WTC11 (cell line): ENCODE data around the gene CBX2. TPM values are rescaled to one million over a fixed set of nuclear protein-coding genes. Genes with fewer than 3 reads are reported as not detected.

ENCODE experiments used
- ATAC-seq: fragments of 200-7000 bp; cut with Tn5 transposase; 2 replicates; pipeline ENCODE4 v1.10.0; 2021; ENCODE audit warnings: mild to moderate bottlenecking, moderate library complexity
- CTCF ChIA-PET: fragments of 300-600 bp; sonication (Branson Sonifier 250); formaldehyde crosslinking; loops from one replicate; lab custom pipeline; 2021; ENCODE audit warnings: antibody characterized with exemption; lab: Charles Lee
- POLR2A ChIA-PET: fragments of 350-600 bp; sonication (Branson Sonifier 250); formaldehyde crosslinking; loops from one replicate; lab custom pipeline; 2021; ENCODE audit warnings: antibody characterized with exemption; lab: Charles Lee
- DNase-seq: peaks from one replicate; pipeline ENCODE4 v3.0.0; 2021; ENCODE audit warnings: low spot score
- H3K27ac Mint-ChIP-seq: 2 replicates; pipeline ENCODE4 v1.8.0; 2021; ENCODE audit warnings: mixed read lengths
- H3K27me3 Mint-ChIP-seq: 2 replicates; pipeline ENCODE4 v1.8.0; 2021; ENCODE audit warnings: low read depth, mild to moderate bottlenecking, moderate library complexity, mixed read lengths
- H3K36me3 Mint-ChIP-seq: 2 replicates; pipeline ENCODE4 v1.8.0; 2021; ENCODE audit warnings: mixed read lengths
- H3K4me1 Mint-ChIP-seq: 2 replicates; pipeline ENCODE4 v1.8.0; 2022; ENCODE audit warnings: mixed read lengths
- H3K4me3 Mint-ChIP-seq: 2 replicates; pipeline ENCODE4 v1.8.0; 2021; ENCODE audit warnings: mild to moderate bottlenecking, moderate library complexity, mixed read lengths
- H3K9me3 Mint-ChIP-seq: 2 replicates; pipeline ENCODE4 v1.8.0; 2021; ENCODE audit warnings: mixed read lengths
- ETV6 ChIP-seq: sonication (generic); formaldehyde crosslinking; IDR thresholded peaks from 2 replicates; pipeline ENCODE4 v1.8.1; 2022; ENCODE audit warnings: mild to moderate bottlenecking, missing genetic modification reagents
- FOXJ3 ChIP-seq: sonication (generic); formaldehyde crosslinking; IDR thresholded peaks from 2 replicates; pipeline ENCODE4 v1.9.0; 2021; ENCODE audit warnings: missing genetic modification reagents, mild to moderate bottlenecking, borderline replicate concordance
- FOXK1 ChIP-seq: sonication (generic); formaldehyde crosslinking; IDR thresholded peaks from 2 replicates; pipeline ENCODE4 v1.8.0; 2022; ENCODE audit warnings: mild to moderate bottlenecking, moderate library complexity, missing genetic modification reagents
- FOXP4 ChIP-seq: sonication (generic); formaldehyde crosslinking; IDR thresholded peaks from 2 replicates; pipeline ENCODE4 v1.8.0; 2022; ENCODE audit warnings: mild to moderate bottlenecking, missing genetic modification reagents
- GABPB1 ChIP-seq: sonication (generic); formaldehyde crosslinking; IDR thresholded peaks from 2 replicates; pipeline ENCODE4 v1.8.1; 2023; ENCODE audit warnings: mild to moderate bottlenecking, missing genetic modification reagents
- GTF2I ChIP-seq: fragments of 250-450 bp; sonication (Bioruptor Pico); conservative IDR thresholded peaks from 2 replicates; pipeline ENCODE4 v1.4.0; 2021; ENCODE audit warnings: mild to moderate bottlenecking
- MAX ChIP-seq: sonication (generic); formaldehyde crosslinking; IDR thresholded peaks from 2 replicates; pipeline ENCODE4 v1.8.0; 2022; ENCODE audit warnings: mild to moderate bottlenecking, missing genetic modification reagents
- NFE2L1 ChIP-seq: sonication (generic); formaldehyde crosslinking; IDR thresholded peaks from 2 replicates; pipeline ENCODE4 v1.8.1; 2023; ENCODE audit warnings: missing genetic modification reagents
- NFYB ChIP-seq: sonication (generic); formaldehyde crosslinking; conservative IDR thresholded peaks from 2 replicates; pipeline ENCODE4 v1.8.0; 2022; ENCODE audit warnings: low read depth, missing genetic modification reagents
- NR2C2 ChIP-seq: sonication (generic); formaldehyde crosslinking; IDR thresholded peaks from 2 replicates; pipeline ENCODE4 v1.8.0; 2022; ENCODE audit warnings: mild to moderate bottlenecking, missing genetic modification reagents
- NR3C1 ChIP-seq: sonication (generic); formaldehyde crosslinking; conservative IDR thresholded peaks from 2 replicates; pipeline ENCODE4 v1.8.1; 2023; ENCODE audit warnings: low read depth, mild to moderate bottlenecking, missing genetic modification reagents
- SP1 ChIP-seq: sonication (generic); formaldehyde crosslinking; conservative IDR thresholded peaks from 2 replicates; pipeline ENCODE4 v1.8.1; 2022; ENCODE audit warnings: missing genetic modification reagents
- USF1 ChIP-seq: sonication (generic); formaldehyde crosslinking; IDR thresholded peaks from 2 replicates; pipeline ENCODE4 v1.8.0; 2022; ENCODE audit warnings: mild to moderate bottlenecking, missing genetic modification reagents
- ZNF263 ChIP-seq: sonication (generic); formaldehyde crosslinking; IDR thresholded peaks from 2 replicates; pipeline ENCODE4 v1.8.1; 2022; ENCODE audit warnings: low read depth, mild to moderate bottlenecking, moderate library complexity, missing genetic modification reagents
- ZNF423 ChIP-seq: fragments of 250-450 bp; sonication (Bioruptor Pico); IDR thresholded peaks from 2 replicates; pipeline ENCODE4 v2.1.2; 2022; ENCODE audit warnings: mild to moderate bottlenecking, moderate library complexity
- total RNA-seq: library from RNA; stranded (reverse); gene quantifications from 3 replicates; pipeline ENCODE4 v1.2.3, GENCODE V29; 2021
- TF ChIP-seq, protein P1 (sequence below): fragments of 250-450 bp; sonication (Bioruptor Pico); conservative IDR thresholded peaks from 2 replicates; pipeline ENCODE4 v1.9.0; 2021; ENCODE audit warnings: mild to moderate bottlenecking
- TF ChIP-seq, protein P2 (sequence below): fragments of 250-450 bp; sonication (Bioruptor Pico); IDR thresholded peaks from 2 replicates; pipeline ENCODE4 v1.9.0; 2021; ENCODE audit warnings: mild to moderate bottlenecking

The CBX2 gene
- total RNA-seq, 1 experiment from 2014 or later, result 85.5 TPM

GRCh38 chr17:79835953-79836509, 58.1 kb downstream of the CBX2 start:
- TF ChIP-seq MAX, result peak; percentile 8; the same call in 1 of the 2 replicates
- TF ChIP-seq, protein P1, sequence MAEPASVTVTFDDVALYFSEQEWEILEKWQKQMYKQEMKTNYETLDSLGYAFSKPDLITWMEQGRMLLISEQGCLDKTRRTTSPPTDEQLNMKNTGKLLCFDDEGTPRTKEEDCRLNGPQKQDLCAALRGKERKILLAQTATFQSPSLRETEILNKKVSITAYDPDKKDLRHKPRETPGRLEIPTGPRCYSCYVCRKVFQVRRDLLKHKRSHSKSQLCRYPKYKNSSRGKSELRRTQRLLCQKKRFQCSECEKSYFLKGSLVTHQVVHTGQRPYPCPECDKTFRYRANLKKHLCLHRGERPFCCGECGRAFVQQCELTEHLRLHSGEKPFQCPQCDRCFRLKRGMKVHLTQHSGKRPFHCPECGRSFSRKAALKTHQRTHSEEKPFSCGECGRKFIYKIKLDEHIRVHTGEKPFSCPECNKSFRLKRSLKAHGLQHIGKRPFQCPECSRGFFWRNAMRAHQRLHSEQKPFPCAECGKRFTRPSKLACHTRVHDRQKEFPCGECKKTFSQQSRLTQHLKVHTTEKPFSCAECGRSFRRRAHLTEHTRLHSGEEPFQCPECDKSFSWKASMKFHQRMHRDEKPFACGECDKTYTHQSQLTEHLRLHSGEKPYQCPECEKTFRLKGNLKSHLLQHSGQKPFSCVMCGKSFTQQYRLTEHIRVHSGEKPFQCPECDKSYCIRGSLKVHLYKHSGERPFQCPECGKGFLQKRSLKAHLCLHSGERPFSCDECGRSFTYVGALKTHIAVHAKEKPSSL (CRISPR knock-in tag), result no peak
- no peak for TF ChIP-seq ZNF423 (CRISPR knock-in tag)
- TF ChIP-seq NR3C1 (CRISPR knock-in tag), result no peak
- peak; percentile 69 for TF ChIP-seq NFYB (CRISPR knock-in tag)
- no peak for TF ChIP-seq GTF2I (CRISPR knock-in tag)
- 0 out of 2 replicates have a peak, but pooled peaks have one; percentile 10 for TF ChIP-seq FOXP4
- TF ChIP-seq SP1 (CRISPR knock-in tag), result peak; percentile 65; the same call in 1 of the 2 replicates
- TF ChIP-seq FOXK1 (CRISPR knock-in tag), result peak; percentile 91
- TF ChIP-seq, protein P2, sequence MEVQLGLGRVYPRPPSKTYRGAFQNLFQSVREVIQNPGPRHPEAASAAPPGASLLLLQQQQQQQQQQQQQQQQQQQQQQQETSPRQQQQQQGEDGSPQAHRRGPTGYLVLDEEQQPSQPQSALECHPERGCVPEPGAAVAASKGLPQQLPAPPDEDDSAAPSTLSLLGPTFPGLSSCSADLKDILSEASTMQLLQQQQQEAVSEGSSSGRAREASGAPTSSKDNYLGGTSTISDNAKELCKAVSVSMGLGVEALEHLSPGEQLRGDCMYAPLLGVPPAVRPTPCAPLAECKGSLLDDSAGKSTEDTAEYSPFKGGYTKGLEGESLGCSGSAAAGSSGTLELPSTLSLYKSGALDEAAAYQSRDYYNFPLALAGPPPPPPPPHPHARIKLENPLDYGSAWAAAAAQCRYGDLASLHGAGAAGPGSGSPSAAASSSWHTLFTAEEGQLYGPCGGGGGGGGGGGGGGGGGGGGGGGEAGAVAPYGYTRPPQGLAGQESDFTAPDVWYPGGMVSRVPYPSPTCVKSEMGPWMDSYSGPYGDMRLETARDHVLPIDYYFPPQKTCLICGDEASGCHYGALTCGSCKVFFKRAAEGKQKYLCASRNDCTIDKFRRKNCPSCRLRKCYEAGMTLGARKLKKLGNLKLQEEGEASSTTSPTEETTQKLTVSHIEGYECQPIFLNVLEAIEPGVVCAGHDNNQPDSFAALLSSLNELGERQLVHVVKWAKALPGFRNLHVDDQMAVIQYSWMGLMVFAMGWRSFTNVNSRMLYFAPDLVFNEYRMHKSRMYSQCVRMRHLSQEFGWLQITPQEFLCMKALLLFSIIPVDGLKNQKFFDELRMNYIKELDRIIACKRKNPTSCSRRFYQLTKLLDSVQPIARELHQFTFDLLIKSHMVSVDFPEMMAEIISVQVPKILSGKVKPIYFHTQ, result 0 out of 2 replicates have a peak, but pooled peaks have one; percentile 32
- no peak for TF ChIP-seq ETV6 (CRISPR knock-in tag)
- Mint-ChIP-seq H3K9me3 (no peaks in the 10 kb centered on the region), H3K27me3 (peaks cover 89% of the 10 kb centered on the region), H3K4me1 (peaks cover 35% of the 10 kb centered on the region), H3K4me3 (peak overlapping the region; percentile 72), H3K36me3 (no peaks in the 10 kb centered on the region; the same call in 1 of the 2 replicates), H3K27ac (no peak overlapping the region)
- peak; percentile 97 for DNase-seq
- ChIA-PET POLR2A (interaction anchor here (0.7 to 5.0 kb wide), 10 partner anchors 10 to 158 kb away, joined by 3 to 68 read pairs (median 5); partner anchors contain the start of gene CBX8), CTCF (interaction anchor here (0.6 to 10.3 kb wide), 27 partner anchors 8 to 1559 kb away, joined by 3 to 464 read pairs (median 13); partner anchors contain the start of genes CBX8 and GAA)
- ATAC-seq, result peak; percentile 61

DNA sequence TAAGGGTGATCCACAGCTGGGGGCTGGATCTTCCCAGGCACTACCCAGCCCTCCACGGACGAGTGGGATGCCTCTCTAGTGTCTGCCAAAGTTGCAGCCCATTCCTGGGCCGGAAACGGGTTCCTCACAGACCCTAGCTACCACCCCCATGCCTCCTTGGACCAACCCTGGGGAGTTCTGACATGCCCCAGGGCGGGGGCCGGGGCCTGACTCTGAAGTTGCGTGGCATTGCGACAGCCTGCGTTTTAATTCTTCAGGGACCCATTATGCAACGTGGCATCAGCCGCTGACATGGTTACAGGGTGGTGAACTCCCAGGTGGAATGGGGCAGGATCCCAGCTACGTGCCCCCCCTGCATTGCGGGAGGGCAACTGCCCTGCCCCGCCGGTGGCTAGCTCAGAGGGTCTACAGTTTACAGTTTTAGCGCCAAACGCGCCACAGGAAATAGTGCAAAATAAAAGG, 58.6 kb downstream of the CBX2 start:
- ChIA-PET CTCF (interaction anchor here (0.7 to 10.3 kb wide), 20 partner anchors 8 to 288 kb away, joined by 3 to 464 read pairs (median 14); partner anchors contain the start of genes CBX8 and GAA), POLR2A (interaction anchor here (0.7 to 5.0 kb wide), 11 partner anchors 10 to 157 kb away, joined by 3 to 68 read pairs (median 4); partner anchors contain the start of gene CBX8)
- peak; percentile 29 for DNase-seq
- Mint-ChIP-seq H3K4me1 (peaks cover 31% of the 10 kb centered on the region), H3K27ac (no peak overlapping the region), H3K9me3 (no peaks in the 10 kb centered on the region), H3K4me3 (peak overlapping the region; percentile 72), H3K27me3 (peaks cover 89% of the 10 kb centered on the region), H3K36me3 (no peaks in the 10 kb centered on the region; the same call in 1 of the 2 replicates)
- ATAC-seq, result no peak
- TF ChIP-seq NR2C2 (CRISPR knock-in tag) (no peak), USF1 (no peak), GABPB1 (CRISPR knock-in tag) (peak; percentile 72; the same call in 1 of the 2 replicates), FOXP4 (0 out of 2 replicates have a peak, but pooled peaks have one; percentile 11), ZNF263 (no peak), NFE2L1 (CRISPR knock-in tag) (no peak), FOXJ3 (CRISPR knock-in tag) (no peak)
- TF ChIP-seq, protein P2, result 0 out of 2 replicates have a peak, but pooled peaks have one; percentile 27
